OCI-LY7 (cell line): ENCODE measurements around the gene ZNF783. TPM values are rescaled to one million over a fixed set of nuclear protein-coding genes. Genes with fewer than 3 reads are reported as not detected.

Source experiments
- BruUV-seq: library from RNA; stranded (reverse); fragments of 400-500 nt; replicated peaks from 2 replicates; lab custom pipeline; 2021; lab: Mats Ljungman, UMichigan
- CTCF ChIA-PET: fragments of 300-600 bp; sonication (Branson Sonifier 250); formaldehyde crosslinking; loops from one replicate; lab custom pipeline; 2022; ENCODE audit warnings: antibody characterized with exemption; ENCODE audit not compliant: unreplicated experiment; lab: Charles Lee
- POLR2A ChIA-PET: fragments of 300-600 bp; sonication (Branson Sonifier 250); formaldehyde crosslinking; loops from one replicate; lab custom pipeline; 2022; ENCODE audit warnings: antibody characterized with exemption; lab: Charles Lee
- DNase-seq: peaks from one replicate; pipeline ENCODE4 v3.0.0-alpha.2; 2015; ENCODE audit warnings: low spot score
- H2AFZ ChIP-seq: fragments of 200-600 bp; sonication (generic), shearing (Covaris generic); 2 replicates; pipeline ENCODE4 v1.6.1; 2014; ENCODE audit warnings: mild to moderate bottlenecking, antibody characterized with exemption, low read length, moderate library complexity
- H3K27ac ChIP-seq: fragments of 200-600 bp; sonication (generic); 2 replicates; pipeline ENCODE4 v1.5.1; 2014; ENCODE audit warnings: mixed run types, low read depth, mild to moderate bottlenecking, moderate library complexity, low read length, inconsistent platforms; ENCODE audit not compliant: poor library complexity, severe bottlenecking
- H3K36me3 ChIP-seq: fragments of 200-600 bp; sonication (generic); 2 replicates; pipeline ENCODE4 v1.6.1; 2014; ENCODE audit warnings: mild to moderate bottlenecking, antibody characterized with exemption, low read length, moderate library complexity, mixed read lengths; ENCODE audit not compliant: insufficient read depth
- H3K4me1 ChIP-seq: fragments of 200-600 bp; sonication (generic); 2 replicates; pipeline ENCODE4 v1.5.1; 2014; ENCODE audit warnings: mild to moderate bottlenecking, low read length; ENCODE audit not compliant: insufficient read depth, poor library complexity, severe bottlenecking
- H3K4me2 ChIP-seq: fragments of 200-600 bp; sonication (generic); 2 replicates; pipeline ENCODE4 v1.6.1; 2014; ENCODE audit warnings: mild to moderate bottlenecking, low read length
- H3K4me3 ChIP-seq: fragments of 200-600 bp; sonication (generic); 2 replicates; pipeline ENCODE4 v1.5.1; 2014; ENCODE audit warnings: mild to moderate bottlenecking, low read depth, low read length; ENCODE audit not compliant: poor library complexity, severe bottlenecking
- H3K79me2 ChIP-seq: fragments of 200-600 bp; sonication (generic); 2 replicates; pipeline ENCODE4 v1.6.1; 2016; ENCODE audit warnings: low read depth, mild to moderate bottlenecking, low read length, moderate library complexity, mixed read lengths; ENCODE audit not compliant: insufficient read depth
- H3K9me2 ChIP-seq: fragments of 200-600 bp; sonication (generic); 2 replicates; pipeline ENCODE4 v1.6.1; 2016; ENCODE audit warnings: mild to moderate bottlenecking, low read length, mixed read lengths; ENCODE audit not compliant: insufficient read depth
- H3K9me3 ChIP-seq: fragments of 200-600 bp; sonication (generic); 2 replicates; pipeline ENCODE4 v1.6.1; 2014; ENCODE audit warnings: mild to moderate bottlenecking, mixed run types, low read length, mixed read lengths
- H4K20me1 ChIP-seq: fragments of 200-600 bp; sonication (generic); 2 replicates; pipeline ENCODE4 v1.6.1; 2014; ENCODE audit warnings: mild to moderate bottlenecking, antibody characterized with exemption, low read length, moderate library complexity, mixed read lengths; ENCODE audit not compliant: insufficient read depth
- EZH2phosphoT487 ChIP-seq: fragments of 200-600 bp; sonication (generic); IDR thresholded peaks from 2 replicates; pipeline ENCODE4 v1.6.1; 2018; ENCODE audit warnings: low read depth, borderline replicate concordance, mild to moderate bottlenecking, mixed run types, antibody characterized with exemption, low read length, moderate library complexity, mixed read lengths
- intact Hi-C: fragments of 100-400 bp; cut with micrococcal nuclease; formaldehyde crosslinking; loops from one replicate; pipeline ENCODE4 v1.10.0; 2022; ENCODE audit not compliant: unreplicated experiment
- total RNA-seq, 2 experiments: library from RNA; depleted of rRNA in 1 of 2; stranded (reverse); fragments of >200 nt in 1 of 2; shearing (Covaris generic) in 1 of 2; gene quantifications; 2 replicates each; pipeline ENCODE4 v1.2.3, GENCODE V29; 2014 to 2022
- TF ChIP-seq, protein P1 (sequence below): fragments of 200-600 bp; sonication (generic); conservative IDR thresholded peaks from 2 replicates; pipeline ENCODE4 v1.5.1; 2014; ENCODE audit warnings: mild to moderate bottlenecking, antibody characterized with exemption, low read length, moderate library complexity, mixed read lengths

Gene ZNF783
- total RNA-seq, 2 experiments from 2014 or later, result 13.1 to 18.8 TPM

DNA sequence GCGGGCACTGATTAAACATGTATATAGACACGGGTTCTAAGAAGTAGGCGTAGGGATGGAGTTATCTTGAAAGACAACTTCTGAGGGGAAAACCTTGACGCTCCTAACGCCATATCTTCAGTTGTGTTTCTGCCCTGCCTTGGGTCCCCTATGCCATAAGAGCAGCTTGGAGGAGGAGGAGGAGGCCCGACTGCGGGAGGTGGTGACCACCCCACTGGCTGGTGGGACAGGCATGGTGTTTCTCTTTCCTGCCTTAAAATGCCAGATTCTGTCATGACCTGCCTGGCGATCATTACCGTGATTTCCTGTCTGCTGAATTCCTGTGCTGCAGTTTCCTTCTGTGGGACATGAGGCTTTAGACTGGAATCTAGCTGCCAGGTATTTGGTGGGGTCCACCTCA lies 15.9 kb downstream of the ZNF783 start:
- H2AFZ ChIP-seq, result no peak overlapping the region

DNA sequence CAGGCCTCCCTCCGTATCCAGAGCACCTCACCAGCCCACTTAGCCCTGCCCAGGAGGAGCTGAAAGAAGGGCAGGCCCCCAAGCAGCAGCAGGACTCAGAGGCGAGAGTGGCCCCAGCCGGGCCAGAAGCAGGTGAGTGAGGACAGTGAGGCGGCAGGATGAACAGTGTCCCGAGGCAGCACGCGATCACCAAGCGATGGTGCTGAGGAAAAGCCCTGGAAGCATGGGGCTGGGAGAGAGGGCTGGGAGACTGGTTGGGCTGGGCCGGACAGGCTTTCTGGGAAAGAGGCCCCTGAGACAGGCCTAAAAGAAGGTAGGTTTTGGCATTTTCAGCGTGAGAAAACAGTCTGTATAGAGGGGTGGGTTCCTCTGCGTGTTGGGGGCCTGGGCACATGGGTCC lies 16.4 kb downstream of the ZNF783 start:
- Histone ChIP-seq H3K9me3 (no peaks in the 10 kb centered on the region), H3K4me3 (no peak overlapping the region), H3K79me2 (no peaks in the 10 kb centered on the region), H3K4me1 (no peaks in the 10 kb centered on the region), H3K36me3 (peaks cover 42% of the 10 kb centered on the region), H3K4me2 (no peak overlapping the region), H3K9me2 (no peaks in the 10 kb centered on the region), H2AFZ (no peak overlapping the region), H4K20me1 (no peaks in the 10 kb centered on the region), H3K27ac (no peak overlapping the region)
- intact Hi-C loops, result no loop called here
- no peak for DNase-seq
- ChIA-PET POLR2A (no interaction called here), CTCF (no interaction called here)
- no TSS peak for BruUV-seq
- no peak for TF ChIP-seq EZH2phosphoT487

More for the DNA sequence above, 15.9 kb downstream of the ZNF783 start:
- no TSS peak for BruUV-seq
- POLR2A ChIA-PET, result no interaction called here
- Histone ChIP-seq H3K79me2 (no peaks in the 10 kb centered on the region), H3K4me3 (no peak overlapping the region), H3K9me2 (no peaks in the 10 kb centered on the region), H3K27ac (no peak overlapping the region), H3K9me3 (no peaks in the 10 kb centered on the region), H4K20me1 (no peaks in the 10 kb centered on the region), H3K4me1 (no peaks in the 10 kb centered on the region), H3K4me2 (no peak overlapping the region), H3K36me3 (peaks cover 46% of the 10 kb centered on the region)
- intact Hi-C loops, result no loop called here
- TF ChIP-seq, protein P1, sequence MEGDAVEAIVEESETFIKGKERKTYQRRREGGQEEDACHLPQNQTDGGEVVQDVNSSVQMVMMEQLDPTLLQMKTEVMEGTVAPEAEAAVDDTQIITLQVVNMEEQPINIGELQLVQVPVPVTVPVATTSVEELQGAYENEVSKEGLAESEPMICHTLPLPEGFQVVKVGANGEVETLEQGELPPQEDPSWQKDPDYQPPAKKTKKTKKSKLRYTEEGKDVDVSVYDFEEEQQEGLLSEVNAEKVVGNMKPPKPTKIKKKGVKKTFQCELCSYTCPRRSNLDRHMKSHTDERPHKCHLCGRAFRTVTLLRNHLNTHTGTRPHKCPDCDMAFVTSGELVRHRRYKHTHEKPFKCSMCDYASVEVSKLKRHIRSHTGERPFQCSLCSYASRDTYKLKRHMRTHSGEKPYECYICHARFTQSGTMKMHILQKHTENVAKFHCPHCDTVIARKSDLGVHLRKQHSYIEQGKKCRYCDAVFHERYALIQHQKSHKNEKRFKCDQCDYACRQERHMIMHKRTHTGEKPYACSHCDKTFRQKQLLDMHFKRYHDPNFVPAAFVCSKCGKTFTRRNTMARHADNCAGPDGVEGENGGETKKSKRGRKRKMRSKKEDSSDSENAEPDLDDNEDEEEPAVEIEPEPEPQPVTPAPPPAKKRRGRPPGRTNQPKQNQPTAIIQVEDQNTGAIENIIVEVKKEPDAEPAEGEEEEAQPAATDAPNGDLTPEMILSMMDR, result no peak
- no peak for TF ChIP-seq EZH2phosphoT487
- no peak for DNase-seq
- CTCF ChIA-PET, result no interaction called here

DNA sequence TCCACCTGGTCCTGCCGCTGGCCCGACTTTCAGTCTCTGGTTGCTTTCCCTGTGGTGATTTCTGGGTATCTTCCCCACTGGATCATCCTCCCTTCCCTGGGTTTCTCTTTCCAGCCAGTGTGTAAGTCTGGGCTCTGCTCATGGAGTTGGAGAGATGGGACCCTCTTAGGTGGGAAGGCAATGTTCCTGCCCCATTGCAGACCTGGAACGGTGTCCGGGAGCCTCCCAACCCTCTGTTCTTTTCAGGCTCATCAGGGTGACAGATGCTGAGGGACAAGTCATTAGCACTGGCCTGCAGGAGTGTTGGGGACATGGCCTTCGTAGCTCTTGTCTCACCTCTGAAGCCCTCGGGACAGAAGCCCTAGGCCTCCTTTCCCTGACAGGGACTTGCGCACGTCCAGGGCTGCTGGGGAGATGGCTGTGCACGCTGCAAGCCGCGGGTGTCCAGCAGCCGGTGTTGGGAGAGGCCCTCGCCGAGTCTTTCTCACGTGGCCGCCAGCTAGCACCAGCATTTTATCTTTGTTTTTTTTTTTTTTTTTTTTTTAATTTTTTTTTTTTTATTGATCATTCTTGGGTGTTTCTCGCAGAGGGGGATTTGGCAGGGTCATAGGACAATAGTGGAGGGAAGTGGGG lies 17.2 kb downstream of the ZNF783 start:
- Histone ChIP-seq H3K36me3 (peaks cover 42% of the 10 kb centered on the region), H3K4me3 (no peak overlapping the region)
- POLR2A ChIA-PET, result interaction anchor here (0.5 kb wide), 1 partner anchor 10 kb away, joined by 6 read pairs; no protein-coding TSS in a partner anchor

More for the DNA sequence above, 17.2 kb downstream of the ZNF783 start:
- BruUV-seq, result no TSS peak
- CTCF ChIA-PET, result no interaction called here
- no peak overlapping the region for H3K4me2 ChIP-seq
- no peaks in the 10 kb centered on the region for H3K9me3 ChIP-seq
- no peaks in the 10 kb centered on the region for H4K20me1 ChIP-seq
- intact Hi-C loops, result no loop called here
- H3K9me2 ChIP-seq, result no peaks in the 10 kb centered on the region
- H2AFZ ChIP-seq, result no peak overlapping the region
- no peaks in the 10 kb centered on the region for H3K79me2 ChIP-seq
- no peak for TF ChIP-seq EZH2phosphoT487
- TF ChIP-seq, protein P1, result no peak
- H3K4me1 ChIP-seq, result peaks cover 7% of the 10 kb centered on the region
- no peak for DNase-seq
- no peak overlapping the region for H3K27ac ChIP-seq
